ENCODE data around the gene SP6.

Gene SP6

DNA sequence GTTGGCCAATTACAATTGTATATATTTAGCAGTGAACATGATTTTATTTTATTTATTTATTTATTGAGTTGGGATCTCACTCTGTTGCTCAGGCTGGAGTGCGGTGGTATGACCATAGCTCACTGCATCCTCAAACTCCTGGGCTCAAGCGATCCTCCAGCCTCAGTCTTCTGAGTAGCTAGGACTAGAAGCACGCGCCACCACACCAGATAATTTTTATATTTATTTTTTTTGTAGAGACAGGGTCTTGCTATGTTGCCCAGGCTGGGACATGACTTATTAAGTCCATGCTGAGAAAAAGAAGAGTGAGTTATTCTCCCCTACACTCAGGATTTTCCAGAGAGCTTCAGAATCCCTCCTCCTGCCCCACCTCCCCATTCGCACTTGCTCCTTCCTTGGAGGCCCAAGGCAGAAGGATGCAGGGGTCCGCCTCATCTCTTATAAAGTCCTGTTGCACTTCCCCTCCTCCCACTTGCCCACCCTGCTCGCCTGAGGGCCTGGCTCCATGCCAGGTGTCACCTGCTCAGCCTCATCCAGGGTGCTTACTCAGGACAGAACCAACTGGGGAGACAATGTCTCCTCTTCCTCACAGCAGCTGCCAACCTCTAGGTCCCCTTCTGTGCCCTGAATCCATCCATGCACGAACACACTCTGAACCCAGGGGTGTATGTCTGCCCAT is 29.0 kb upstream of the SP6 start:
- DNase-seq (ENCODE audit: low read depth in 3 of 3): no peak

DNA sequence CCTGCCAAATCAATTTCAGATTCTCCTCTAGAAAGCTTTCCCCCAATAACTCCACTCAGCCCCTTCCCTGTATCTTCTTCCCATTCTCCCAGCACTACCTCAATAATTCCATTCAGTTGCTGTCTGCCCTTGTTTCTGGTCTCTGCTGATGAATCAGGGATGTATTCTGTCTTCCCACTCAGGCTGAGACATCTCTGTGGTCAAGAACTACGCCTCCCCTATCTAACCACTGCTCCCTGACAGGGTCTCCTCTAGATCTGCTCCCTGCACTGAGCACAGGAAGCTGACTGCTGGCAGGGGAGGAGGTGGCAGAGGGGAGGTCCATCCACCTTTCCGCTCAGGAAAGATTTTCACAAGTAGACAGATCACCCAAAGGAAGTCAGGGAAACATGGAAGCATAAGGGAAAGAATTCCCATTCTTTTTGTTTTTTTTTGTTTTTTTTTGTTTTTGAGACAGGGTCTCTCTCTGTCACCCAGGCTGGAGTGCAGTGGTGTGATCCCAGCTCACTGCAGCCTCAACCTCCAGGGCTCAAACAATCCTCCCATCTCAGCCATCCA is 28.1 kb upstream of the SP6 start:
- DNase-seq (ENCODE audit: low read depth in 3 of 3): no peak

DNA sequence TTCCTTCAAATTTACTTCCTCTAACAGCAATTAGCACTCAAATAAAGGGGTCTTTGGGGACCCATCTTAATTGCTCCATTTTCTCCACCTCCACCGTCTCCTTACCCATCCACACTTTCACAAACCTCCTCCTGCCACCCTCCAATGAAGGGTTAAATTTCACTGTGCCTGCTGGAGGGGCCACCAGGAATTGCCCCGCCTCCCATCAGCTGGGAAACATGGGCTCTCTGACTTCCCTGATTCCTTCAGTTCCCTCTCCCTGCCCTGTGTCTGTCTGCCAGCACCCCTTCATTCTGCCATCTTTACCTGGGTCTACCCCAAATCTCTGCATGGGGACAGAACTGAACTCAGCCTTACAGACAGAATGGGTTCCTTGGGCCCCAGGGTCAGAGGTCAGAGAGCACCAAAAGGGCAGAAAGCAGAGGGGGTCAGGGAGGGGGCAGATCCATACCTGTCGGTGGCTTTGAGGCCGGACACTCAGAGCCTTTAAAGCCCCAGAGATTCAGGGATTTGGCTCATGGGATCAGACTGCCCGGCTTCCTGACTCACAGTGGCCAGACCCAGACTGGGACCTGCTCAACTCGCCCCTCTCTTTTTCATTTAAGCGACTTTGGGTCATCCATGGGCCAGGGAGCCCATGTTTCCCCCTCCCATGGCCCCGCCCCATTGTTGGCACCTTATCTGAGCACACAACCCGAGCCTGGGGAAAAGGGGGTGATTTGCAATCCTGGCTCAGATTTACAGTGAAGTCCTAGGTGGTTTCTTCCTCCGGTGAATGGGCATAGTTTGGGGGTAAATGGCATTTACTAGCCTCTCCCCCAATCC is 27.5 kb upstream of the SP6 start:
- DNase-seq (ENCODE audit: low read depth in 3 of 3): no peak

DNA sequence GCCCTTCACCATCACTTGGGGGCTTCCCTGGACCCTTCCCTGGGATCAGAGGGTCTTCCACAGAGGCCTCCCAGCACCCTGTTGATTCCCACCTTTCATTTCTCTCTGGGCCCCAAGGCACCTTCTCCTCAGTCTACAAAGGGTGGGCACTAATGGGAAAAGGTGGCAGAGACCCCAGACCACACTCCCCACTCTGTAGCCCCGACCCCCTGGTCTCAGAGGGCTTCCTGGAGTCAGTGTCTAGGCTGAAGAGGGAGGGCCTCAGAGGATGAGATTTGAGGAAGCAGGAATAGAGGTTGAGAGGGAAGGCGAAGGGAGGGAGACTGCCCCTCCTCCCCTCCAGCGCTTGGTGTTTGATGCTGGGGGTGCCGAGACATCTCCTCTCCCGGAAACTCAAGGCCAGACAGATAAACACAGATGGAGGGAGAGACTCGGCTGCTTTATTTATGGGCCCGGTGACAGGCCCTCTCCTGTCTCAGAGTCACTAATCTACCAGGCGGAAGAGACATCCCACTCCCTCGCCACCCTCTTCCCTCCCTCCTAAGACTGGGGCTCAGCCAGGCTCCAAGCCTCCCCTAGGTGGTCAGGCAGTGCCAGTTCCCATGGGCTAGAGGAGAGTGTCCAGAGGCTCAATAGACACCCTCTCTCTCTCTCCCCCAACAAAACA is 26.5 kb upstream of the SP6 start:
- no peak for DNase-seq (ENCODE audit: low read depth in 3 of 3)

DNA sequence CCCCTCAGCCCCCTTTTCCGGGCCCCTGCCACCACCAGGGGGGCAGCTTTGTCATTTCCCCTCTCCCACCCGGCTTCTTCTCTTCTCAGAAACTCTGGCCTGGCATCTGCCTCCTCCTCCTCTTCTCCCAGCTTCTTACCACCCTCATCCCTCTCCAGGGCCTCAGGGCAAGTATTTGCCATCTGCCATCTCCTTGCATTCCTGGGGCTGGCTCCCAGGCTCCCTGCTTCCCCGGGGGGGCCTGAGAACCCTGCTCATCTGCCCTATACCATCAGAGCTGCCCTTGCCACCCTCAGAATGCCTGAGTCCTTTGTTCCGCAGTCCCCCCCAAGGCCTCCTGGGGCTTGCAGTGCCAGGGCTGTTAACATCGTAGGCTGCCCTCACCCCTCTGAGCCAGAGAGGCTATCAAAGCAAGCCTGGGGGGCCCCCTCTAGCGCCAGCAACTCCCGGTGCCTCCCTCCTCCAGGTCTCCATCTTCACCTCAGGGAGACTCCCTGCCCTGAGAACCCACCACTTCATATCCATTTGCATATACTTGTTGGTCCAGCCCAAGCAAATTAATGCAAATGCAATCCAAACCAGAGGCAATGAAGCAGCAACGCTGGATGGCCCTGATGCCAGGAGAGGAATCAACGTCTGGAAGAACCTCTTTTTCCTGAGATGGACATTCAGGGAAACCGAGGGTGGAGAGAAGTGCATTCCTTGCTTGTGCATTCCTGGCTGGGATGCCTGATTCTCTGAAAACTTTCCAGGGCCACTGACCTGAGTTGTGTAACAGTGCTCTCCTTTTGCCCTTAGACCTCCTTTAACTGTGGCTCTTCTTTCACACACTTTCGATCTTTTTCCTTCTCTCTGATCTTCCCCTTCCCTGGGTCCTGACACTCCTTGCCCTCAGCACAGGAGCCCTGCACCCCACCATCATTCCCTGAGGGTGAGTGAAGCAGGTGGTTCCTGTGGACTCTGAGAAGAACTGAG is 24.3 kb upstream of the SP6 start:
- no peak for DNase-seq (ENCODE audit: low read depth in 3 of 3)

DNA sequence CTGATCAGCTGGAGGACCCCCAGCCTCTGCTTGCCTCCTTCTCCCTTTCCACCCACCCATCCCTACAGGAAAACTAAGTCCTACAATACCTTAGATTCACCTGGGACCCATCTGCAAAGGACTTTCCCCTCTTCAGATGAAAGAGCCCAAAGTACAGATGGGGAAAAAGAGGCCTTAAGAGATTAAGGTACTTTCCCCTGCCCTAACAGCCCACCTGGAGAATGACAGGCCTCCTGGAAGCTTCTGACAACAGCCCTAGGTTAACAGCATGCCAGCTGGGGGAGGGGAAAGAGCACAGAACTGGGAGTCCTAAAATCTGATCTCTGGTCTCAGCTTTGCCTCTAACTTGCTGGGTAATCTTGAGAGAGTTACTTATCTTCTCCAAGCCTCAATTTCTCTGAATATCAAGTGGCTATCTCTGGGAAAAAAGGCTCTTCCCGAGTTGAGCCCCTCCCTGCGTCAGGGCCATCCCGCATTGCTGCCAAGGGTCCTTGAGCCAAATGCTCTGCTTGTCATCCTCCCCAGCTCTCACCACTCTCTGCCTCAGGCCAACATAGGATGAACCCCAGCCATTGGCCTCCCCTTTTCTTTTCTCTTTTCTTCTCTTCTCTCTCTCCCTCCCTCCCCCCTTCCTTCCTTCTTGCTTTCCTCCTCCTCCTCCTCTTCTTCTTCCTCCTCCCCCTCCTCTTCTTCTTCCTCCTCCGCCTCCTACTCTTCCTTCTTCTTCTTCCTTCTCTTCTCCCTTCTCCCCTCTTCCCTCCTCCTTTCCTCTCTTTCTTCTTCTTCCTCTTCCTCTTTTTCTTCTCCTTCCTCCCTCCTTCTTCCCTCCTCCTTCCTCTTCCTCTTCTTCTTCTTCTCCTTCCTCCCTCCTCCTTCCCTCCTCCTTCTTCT is 22.5 kb upstream of the SP6 start:
- no peak for DNase-seq (ENCODE audit: low read depth in 3 of 3)

DNA sequence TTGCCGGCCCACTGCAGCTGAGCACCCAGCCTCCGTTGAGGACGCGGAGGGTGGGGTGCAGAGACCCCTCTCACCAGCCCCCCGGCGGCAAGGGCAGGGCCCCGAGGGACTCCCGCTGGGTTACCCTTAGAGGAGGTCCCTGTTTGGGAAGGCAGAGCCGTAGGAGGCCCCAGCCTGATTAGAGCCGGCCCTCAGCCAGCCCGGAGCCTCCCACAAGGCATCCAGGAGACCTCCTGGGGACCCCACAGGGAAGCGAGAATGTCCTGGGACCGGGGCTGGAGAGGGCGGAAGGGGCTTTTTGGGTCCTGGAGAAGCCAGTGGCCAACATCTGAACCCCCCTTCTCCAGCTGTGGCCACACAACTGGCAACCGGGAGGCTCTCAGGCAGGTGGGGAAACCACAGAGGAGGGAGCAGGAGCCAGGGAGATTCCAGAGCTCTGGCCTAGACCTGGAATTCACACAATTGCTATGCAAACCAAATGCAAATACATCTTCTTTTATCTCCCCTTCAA is 21.7 kb upstream of the SP6 start:
- no peak for DNase-seq (ENCODE audit: low read depth in 3 of 3)

DNA sequence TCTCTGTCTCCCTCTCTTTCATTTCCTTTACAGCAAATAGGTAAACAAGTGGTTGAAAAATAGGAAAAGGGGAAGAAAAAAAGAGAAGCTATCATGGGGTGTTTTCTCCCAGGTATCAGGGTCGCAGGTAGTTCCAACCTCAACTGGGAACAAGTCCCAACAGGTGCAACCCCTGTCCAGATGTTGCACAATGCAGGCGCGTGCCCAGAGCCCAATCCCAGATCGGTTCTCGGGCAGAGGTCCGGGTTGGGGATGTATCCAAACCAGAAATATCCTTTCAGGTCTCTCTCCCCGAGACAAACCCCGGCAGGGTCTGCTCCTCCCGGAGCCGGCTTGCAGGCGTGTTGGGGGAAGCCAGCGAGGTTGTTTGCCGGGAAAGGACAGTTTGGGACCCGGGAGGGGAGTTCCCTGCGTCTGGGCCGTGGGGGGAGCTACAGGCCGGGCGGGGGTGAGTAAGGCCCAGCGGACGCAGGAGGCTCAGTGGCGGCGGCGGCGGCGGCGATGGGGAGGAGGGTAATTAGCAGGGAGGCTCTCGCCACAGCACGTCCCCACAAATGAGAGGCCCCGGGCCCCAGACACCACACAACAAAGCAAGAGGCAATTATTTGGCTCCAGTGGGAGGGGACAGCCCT is 21.2 kb upstream of the SP6 start:
- no peak for DNase-seq (ENCODE audit: low read depth in 3 of 3)

DNA sequence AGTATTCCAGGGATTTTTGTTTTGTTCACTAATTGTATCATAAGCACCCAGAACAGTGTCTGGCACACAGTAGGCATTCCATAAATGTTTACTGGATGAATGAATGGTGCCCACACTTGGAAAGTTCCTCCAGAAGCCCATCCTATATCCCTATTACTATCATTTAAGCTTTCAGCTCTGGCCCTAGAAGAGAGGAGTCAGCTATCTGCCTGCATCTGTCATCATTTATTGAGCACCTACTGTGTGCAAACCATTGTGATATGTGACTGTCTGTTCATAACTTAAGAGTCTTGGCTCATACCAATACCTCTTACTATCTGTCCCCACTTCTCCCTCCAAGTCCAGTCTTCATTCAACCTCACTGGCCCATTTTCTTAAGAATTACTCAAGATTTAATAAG is 20.1 kb upstream of the SP6 start:
- no peak for DNase-seq (ENCODE audit: low read depth in 3 of 3)

DNA sequence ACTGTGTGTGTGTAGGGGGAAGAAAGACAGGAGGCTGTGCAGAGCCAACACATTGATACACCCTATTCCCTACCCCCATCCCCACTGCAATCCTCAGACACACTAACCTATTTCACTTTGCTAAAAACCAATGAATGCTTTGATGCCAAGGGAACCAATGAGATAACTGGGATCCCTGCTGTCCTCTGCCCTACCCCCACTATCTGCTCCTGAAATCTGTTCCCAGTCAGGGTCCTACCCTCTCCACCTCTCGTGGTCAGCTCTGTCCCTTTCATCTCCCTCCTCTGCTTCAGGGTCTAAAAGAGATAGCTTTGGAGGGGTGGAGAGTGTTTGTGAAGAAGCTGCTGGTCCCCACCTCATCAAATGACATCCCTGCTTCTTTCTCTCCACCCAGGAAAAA is 19.1 kb upstream of the SP6 start:
- DNase-seq (ENCODE audit: low read depth in 3 of 3): no peak

DNA sequence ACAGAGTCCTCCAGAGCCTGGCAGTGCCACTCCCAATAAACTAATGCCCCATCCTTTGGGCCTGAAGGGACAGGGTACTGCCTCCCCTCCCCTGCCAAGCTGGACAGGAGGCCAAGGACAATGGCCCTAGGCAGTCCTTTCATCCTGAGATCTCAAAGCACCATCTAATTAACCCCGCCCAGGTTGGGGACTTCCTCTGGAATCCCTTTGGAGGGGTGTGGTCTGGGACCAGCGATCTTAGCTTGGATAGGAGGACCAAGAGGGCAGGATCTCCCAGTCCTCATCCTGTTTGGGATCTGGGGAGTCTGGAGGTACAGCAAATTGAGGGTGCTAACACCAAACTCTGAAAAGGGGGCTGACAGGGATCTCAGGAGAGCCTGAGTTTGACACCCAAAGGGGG is 18.2 kb upstream of the SP6 start:
- no peak for DNase-seq (ENCODE audit: low read depth in 3 of 3)

DNA sequence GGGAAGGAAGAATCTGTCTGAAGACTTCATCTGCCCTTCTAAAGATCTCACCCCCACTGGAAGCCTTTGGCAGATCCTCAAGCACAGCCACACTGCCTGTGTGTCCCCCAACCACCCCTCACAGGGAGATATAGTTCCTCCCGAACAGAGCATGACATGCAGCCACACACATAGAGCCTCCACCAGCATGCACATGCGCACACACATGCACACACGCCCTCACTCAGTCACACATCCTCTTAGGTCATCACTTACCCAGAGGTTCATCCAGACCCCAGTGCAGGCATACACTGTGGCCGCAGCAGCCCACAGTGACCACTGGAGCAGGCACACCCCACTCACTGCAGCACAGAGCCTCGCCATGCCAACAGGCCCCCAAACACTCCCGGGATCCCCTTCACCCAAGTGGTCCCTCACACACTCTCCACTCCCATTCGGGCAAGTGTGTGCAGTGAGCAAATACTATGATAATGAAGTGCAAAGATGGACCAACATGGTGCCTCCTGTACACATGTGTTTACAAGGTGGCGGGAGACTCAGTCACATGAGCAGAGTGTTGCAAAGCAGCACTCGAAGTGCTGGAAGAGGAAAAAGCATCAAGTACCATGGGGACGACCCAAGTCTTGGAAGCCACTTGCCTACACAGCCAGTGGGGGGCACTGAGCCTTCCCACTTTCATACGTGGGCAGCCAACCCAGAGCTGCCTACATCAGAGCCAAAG is 17.0 kb upstream of the SP6 start:
- no peak for DNase-seq (ENCODE audit: low read depth in 3 of 3)

DNA sequence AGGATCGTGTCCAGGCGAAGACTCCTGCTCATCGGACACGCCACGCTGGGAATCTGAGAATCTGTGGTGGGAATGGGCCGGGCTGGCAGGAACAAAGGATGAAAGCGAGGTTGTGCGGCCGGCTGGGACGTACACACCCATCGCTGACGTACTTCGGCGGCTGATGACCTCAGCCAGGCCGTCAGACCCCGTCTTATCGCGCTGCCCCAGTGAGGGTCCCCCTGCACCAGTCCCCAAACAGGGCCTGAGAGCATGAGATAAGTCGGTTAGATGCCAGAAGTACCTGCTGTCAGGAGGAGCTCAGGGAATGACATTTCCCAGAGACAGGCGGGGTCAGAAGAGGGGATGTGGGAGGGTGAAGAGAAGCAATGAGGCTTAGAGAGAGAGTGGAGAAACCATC is 16.0 kb upstream of the SP6 start:
- DNase-seq (ENCODE audit: low read depth in 3 of 3): no peak

DNA sequence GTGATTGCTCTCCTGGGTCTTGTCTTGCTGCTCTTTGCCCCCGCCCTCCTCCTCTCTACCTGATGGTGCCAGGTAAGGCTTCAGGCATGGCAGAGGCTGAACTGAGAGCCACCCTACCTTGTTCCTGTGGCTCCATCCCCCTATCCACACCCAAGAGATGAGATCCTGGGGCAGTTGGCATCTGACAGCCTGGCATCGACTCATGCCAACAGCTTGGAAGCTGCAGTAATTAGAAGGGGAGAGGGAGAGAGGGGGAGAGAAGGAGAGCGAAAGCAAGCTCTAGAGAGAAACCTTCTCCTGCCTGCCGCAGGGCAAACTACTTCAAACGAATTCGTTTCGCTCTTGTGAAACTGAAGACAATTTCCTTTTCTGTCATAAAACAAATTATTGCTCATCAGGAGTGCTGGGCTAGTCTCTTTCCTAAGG is 13.8 kb upstream of the SP6 start:
- DNase-seq (ENCODE audit: low read depth in 3 of 3): no peak

DNA sequence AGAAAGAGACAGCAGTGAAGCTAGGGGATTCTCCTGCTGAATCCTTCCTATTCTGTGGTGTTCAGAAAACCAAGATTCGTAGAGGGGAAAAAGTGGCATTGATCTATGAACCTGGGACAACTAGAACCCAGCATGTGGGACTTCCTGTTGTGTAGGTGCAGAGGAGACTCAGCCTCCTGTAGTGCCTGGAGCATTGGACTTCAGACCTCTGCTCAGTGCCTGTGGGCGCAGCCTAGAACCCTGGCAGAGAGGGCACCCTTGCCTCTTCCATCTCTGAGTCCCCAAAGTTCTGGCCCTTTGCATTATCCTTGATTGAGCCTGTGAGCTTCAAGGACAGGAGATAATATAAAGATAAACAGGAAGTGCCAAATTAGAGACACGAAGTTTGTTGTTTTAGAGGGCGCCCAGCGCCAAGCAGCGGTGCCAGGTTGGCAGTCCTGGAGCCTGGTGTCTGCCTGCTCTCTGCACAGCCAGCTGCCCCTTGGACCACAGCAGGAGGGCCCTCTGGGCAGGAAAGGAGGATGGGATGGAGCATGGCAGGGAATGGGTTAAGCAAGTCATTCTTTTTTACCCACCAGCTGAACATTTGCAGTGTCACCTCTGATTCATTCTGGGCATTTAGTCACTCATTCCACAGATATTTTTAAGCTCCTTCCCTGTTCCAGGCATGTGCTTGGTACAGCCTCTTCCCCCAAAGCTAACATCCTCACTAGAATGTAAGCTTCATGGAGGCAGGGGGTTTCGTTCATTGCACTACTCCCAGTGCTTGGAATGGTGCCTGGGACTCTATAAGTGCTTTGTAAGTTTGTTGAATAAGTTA is 11.9 kb upstream of the SP6 start:
- no peak for DNase-seq (ENCODE audit: low read depth in 3 of 3)

DNA sequence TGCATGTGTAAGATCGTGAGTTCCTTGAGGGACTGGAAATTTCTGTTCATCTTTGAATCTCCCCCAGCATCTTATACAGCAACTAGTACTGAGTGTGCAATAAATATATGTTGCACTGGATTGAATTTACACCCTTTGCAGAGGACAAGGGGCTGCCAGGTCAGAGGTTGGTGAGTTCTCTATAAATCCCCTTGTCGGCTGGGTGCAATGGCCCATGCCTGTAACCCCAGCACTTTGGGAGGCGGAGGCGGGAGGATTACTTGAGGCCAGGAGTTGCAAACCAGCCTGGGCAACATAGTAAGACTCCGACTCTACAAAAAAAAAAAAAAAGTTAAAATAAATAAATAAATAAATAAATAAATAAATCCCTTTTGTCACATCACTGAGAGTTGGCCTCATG is 9.4 kb upstream of the SP6 start:
- no peak for DNase-seq (ENCODE audit: low read depth in 3 of 3)

DNA sequence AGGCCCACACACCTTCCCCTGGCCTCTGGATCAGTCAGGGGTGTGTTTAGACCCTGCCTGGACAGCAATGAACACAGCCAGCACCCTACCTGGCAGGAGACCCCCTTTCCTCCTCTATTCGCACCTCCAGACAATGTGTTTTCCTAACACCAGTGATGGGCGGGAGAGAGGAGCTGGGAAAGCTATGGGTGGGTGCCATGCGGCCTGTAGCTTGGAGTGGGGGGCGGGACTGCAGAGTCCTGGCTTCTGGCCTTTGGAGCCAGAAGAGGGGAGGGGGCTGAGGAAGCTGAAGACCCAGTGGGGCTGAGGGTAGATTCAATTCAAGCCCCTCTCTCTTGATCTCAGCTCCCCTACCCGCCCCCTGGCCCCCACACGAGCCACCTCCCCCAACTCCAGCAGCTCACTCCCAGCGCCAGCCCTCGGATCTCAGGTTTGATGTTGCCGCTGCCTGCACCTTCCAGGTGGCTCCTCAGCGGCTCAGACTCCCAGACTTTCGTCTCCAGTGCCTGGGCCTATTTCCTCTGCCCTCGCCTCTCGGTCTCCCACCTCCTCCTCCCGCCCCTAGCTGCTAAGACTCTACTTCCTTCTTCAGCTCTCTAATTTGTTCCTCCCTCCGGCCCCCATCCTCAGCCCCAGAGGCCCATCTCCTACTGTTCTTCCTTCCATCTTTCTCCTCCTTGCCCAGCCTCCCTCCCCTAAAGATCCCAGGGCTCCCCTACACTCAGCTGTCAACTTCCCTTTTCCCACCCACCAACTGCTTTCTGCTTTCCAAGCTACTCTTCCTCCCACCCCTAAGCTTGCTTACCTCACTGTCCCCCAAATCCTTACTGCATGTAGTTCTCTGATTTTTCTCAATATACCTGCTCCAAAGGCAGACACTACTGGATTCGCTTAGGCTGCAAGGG is 6.8 kb upstream of the SP6 start:
- no peak for DNase-seq (ENCODE audit: low read depth in 3 of 3)

Data from stimulated activated CD4-positive, alpha-beta T cell treated with anti-CD3 and anti-CD28 coated beads, TNF-alpha, amount 100 ng/mL, for 48 hours (primary cell).